SK-N-MC (cell line): ENCODE measurements around the gene KCNJ6.

Source experiments
- EZH2 ChIP-seq: fragments of 200-600 bp; sonication (generic); IDR thresholded peaks from one replicate; pipeline ENCODE4 v1.6.1; 2017; ENCODE audit warnings: antibody characterized with exemption
- POLR2AphosphoS5 ChIP-seq: IDR thresholded peaks from 2 replicates; pipeline ENCODE4 v1.6.1; 2012; ENCODE audit warnings: mild to moderate bottlenecking, low read depth, low read length, borderline replicate concordance

DNA sequence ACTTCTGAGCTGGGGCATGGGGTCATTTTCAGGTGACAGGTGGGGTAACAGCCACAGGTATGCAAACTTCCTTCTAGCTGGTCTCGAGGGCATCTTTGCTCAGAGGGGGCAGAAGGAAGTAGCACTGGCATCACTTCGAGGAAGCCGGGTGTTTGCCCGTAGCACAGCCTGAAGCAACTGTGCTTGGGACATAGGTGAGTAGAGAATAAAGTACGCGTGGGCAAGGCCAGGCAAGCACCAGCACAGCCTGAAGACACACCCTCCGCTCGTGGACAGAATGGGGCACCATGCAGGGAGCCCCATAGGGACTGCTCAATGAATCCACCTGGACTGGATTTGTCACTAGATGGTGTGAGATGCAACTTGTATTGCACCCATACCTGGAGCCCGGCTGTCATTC, 167.1 kb downstream of the KCNJ6 start:
- TF ChIP-seq POLR2AphosphoS5: no peak
- TF ChIP-seq EZH2: no peak
